Testis (tissue), 3 donors: ENCODE measurements around the gene CREB3L1. TPM values are rescaled to one million over a fixed set of nuclear protein-coding genes. Genes with fewer than 3 reads are reported as not detected.

ENCODE experiments used
- DNase-seq: peaks from one replicate; pipeline ENCODE4 v3.0.0-alpha.2; 2019
- H3K27ac ChIP-seq, 2 donors: fragments of 200-600 bp; sonication (generic); one replicate each; pipeline ENCODE4 v1.5.1; 2019
- H3K27me3 ChIP-seq: fragments of 200-600 bp; sonication (generic); one replicate; pipeline ENCODE4 v1.5.1; 2019
- H3K36me3 ChIP-seq: fragments of 200-600 bp; sonication (generic); one replicate; pipeline ENCODE4 v1.5.1; 2017; ENCODE audit warnings: low read depth; ENCODE audit errors: missing control alignments
- H3K4me1 ChIP-seq: fragments of 200-600 bp; sonication (generic); one replicate; pipeline ENCODE4 v1.5.1; 2019
- H3K4me3 ChIP-seq, 2 donors: fragments of 200-600 bp; sonication (generic); one replicate each; pipeline ENCODE4 v1.5.1; 2017 to 2019
- H3K9me3 ChIP-seq: fragments of 200-600 bp; sonication (generic); one replicate; pipeline ENCODE4 v1.5.1; 2017
- POLR2A ChIP-seq: fragments of 450-650 bp; IDR thresholded peaks from one replicate; pipeline ENCODE4 v1.6.1; 2017; ENCODE audit warnings: antibody characterized with exemption, mild to moderate bottlenecking, moderate library complexity
- WGBS, 2 donors: methylation state at CpG; one replicate each; pipeline ENCODE4 v1.1.5; 2018; 5-methylcytosine and 5-hydroxymethylcytosine counted together
- intact Hi-C: fragments of 100-400 bp; cut with DNase I; formaldehyde crosslinking; loops from one replicate; pipeline ENCODE4 v1.15.1; 2023; ENCODE audit warnings: low total_unique reads
- polyA plus RNA-seq: library from polyadenylated mRNA; stranded (reverse); fragments of 350-450 nt; fragmentation: Illumina TruSeq; extraction: RNeasy Lipid Tissue Mini Kit (QIAGEN cat#74804); gene quantifications from one replicate; pipeline ENCODE4 v1.2.3, GENCODE V29; 2014; ENCODE audit warnings: low read depth, low replicate concordance; ENCODE audit not compliant: insufficient read depth
- total RNA-seq, 2 donors: library from RNA; depleted of rRNA; stranded (reverse); fragments of >200 nt; gene quantifications; one replicate each; pipeline ENCODE4 v1.2.3, GENCODE V29; 2016
- TF ChIP-seq, protein P1 (sequence below), 3 experiments: fragments of 450-650 bp in 2 of 3; fragments of 200-600 bp in 1 of 3; sonication (generic) in 1 of 3; IDR thresholded peaks; one replicate each; pipeline ENCODE4 v1.5.1; 2016 to 2019; ENCODE audit warnings: antibody characterized with exemption in 3 of 3, mild to moderate bottlenecking in 2 of 3, moderate library complexity in 1 of 3

The CREB3L1 gene
- total and polyA plus RNA-seq, 3 donors from 2014 or later, result 5.2 to 19.2 (median 8.1) TPM

DNA sequence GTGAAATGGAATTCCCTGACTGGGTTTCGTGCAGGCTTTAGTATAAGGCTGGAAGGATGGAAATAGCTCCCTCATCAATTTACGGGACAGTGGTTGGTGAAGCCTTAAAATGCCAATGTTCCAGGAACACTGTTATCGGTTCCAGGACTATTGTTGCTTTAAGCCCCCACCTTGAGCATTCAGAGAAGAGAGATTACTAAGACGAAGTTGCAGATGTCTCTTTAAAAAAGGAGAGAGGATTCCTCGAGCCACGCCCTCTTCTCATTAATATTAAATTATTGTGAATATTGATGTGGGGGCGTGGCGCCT, 195 bp upstream of the CREB3L1 start:
- intact Hi-C loops, result loop anchor here (5.0 kb wide), 1 partner anchor 35 kb away; no protein-coding TSS in a partner anchor
- H3K9me3 ChIP-seq, result no peaks in the 10 kb centered on the region
- DNase-seq, result peak; percentile 77
- H3K27ac ChIP-seq, result no peak overlapping the region
- no peaks in the 10 kb centered on the region for H3K27me3 ChIP-seq
- H3K4me1 ChIP-seq, result peaks cover 26% of the 10 kb centered on the region
- WGBS, 2 donors, result 5 to 6% methylated on average over 8 of the region's 8 CpGs
- H3K4me3 ChIP-seq, result peak overlapping the region; percentile 64 to 71
- TF ChIP-seq, protein P1, sequence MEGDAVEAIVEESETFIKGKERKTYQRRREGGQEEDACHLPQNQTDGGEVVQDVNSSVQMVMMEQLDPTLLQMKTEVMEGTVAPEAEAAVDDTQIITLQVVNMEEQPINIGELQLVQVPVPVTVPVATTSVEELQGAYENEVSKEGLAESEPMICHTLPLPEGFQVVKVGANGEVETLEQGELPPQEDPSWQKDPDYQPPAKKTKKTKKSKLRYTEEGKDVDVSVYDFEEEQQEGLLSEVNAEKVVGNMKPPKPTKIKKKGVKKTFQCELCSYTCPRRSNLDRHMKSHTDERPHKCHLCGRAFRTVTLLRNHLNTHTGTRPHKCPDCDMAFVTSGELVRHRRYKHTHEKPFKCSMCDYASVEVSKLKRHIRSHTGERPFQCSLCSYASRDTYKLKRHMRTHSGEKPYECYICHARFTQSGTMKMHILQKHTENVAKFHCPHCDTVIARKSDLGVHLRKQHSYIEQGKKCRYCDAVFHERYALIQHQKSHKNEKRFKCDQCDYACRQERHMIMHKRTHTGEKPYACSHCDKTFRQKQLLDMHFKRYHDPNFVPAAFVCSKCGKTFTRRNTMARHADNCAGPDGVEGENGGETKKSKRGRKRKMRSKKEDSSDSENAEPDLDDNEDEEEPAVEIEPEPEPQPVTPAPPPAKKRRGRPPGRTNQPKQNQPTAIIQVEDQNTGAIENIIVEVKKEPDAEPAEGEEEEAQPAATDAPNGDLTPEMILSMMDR (IDR thresholded peaks at IDR 0.05), result no peak
- no peak for TF ChIP-seq POLR2A
- no peaks in the 10 kb centered on the region for H3K36me3 ChIP-seq

DNA sequence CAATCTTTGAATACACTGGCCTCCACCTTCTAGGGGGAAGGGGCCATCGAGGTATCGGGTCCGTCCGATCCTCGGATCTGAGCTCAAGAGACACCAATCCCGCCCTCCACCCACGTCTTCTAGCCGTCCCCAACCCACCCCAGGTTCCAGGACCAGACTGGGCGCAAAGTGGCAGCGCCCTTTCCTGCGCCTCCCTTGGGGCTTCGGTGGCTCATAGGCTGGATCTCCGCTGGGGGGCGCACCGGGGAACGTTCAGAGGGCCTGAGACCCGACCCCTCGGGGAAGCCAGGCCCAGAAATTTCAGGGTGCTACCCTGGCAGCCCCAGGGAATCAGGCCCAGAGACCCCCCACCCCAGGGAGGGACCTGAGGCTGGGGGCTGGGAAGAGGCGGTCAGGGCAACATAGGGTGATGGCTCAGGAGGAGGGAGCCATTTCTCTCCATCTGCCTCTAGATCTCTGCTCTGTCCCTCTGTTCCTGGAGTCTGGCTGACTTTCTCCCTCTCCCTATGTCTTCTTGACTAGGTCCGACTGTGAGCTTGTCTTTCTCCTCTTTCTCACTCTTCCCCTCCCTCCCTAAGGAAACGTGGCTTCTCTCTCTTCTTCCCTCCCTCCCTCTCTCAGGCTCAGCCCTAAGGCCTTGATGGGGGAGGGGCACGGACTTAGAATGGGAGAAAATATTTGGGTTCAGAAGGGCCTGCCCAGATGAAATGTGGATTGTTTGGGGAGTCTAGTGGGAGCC, 1.1 kb downstream of the CREB3L1 start:
- H3K4me1 ChIP-seq, result peaks cover 14% of the 10 kb centered on the region
- intact Hi-C loops, result loop anchor here (5.0 kb wide), 1 partner anchor 36 kb away; no protein-coding TSS in a partner anchor
- peak overlapping the region; percentile 64 to 71 for H3K4me3 ChIP-seq
- WGBS, 2 donors, result 7 to 15% methylated on average over 16 to 22 of the region's 22 CpGs
- peak; percentile 54 for DNase-seq
- no peaks in the 10 kb centered on the region for H3K36me3 ChIP-seq
- H3K27me3 ChIP-seq, result no peaks in the 10 kb centered on the region
- H3K9me3 ChIP-seq, result no peaks in the 10 kb centered on the region
- TF ChIP-seq, protein P1 (IDR thresholded peaks at IDR 0.05), result peak; percentile 36 to 50 (median 43)
- TF ChIP-seq POLR2A, result no peak
- peak overlapping the region; percentile 18 to 83 for H3K27ac ChIP-seq

DNA sequence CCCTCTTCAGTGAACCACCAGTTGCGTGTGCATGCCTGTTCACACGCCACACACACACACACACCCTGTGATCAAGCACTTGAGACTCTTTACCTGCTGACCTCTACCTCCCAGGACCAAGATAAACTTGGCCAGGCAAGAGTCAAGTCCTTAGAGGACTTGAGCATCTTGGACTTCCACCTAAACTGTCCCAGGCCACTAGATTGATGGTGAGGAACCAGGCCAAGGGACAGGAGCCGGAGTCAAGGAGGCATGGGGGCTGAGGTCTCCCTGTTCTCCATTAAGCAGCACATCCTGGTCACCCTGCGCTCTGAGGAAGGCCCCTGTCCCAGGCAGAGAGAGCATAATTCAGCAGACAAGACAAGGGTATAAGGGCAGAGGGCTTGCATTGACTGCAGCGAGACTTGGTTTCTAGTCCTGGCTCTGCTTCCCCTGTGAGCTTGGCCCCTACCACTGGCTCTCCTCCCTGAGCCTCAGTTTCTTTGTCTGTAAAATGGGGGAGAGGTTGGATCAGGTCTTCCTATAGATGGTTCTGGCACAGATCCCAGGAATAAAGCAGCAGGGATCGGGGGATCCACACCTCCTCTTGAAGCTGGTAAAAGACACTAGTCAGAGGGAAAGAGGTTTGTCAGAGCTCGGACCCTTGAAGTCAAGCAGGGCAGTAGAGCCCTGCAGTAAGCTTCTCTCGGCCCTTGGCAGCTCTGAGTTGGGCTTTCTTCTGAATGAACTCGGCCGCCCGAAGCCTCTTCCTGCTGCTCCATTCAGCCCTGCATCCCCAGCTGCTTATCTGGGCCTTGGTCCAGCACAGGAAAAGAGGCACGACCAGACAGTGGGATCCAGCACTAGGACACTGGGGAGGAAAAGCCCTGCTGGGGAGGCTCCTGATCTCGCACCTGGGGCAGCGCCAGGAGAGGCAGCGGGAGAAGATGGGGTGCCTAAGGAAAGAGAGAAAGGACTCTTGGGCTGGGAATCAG, 2.0 kb downstream of the CREB3L1 start:
- 21 to 43% methylated on average over 11 to 15 of the region's 15 CpGs for WGBS, 2 donors
- intact Hi-C loops, result loop anchor here (5.0 kb wide), 1 partner anchor 37 kb away; no protein-coding TSS in a partner anchor
- peaks cover 9% of the 10 kb centered on the region for H3K4me1 ChIP-seq
- peak overlapping the region in 1 of 2 donors; percentile 83 for H3K27ac ChIP-seq
- no peak for TF ChIP-seq POLR2A
- TF ChIP-seq, protein P1 (IDR thresholded peaks at IDR 0.05), result no peak
- H3K27me3 ChIP-seq, result no peaks in the 10 kb centered on the region
- no peaks in the 10 kb centered on the region for H3K36me3 ChIP-seq
- no peak overlapping the region for H3K4me3 ChIP-seq
- DNase-seq, result peak; percentile 77
- no peaks in the 10 kb centered on the region for H3K9me3 ChIP-seq

DNA sequence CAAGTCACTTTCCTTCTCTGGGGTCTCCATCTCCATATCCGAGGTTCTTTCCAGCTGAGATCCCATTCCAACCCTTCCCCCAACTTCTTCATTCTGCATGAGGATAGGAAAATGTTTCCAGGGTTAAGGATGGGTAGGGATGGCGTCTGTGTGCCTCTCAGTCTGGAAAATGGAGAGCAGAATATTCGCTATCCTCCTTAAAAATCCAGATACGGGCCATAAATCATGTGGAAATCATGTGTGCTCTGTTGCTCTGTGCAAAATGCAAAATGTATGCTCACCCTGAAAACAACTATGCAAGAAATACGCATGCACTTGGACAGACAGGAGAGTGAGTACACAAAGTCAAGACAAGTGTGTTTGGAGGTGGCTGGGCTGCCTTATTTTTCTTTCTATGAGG, 3.2 kb downstream of the CREB3L1 start:
- no peaks in the 10 kb centered on the region for H3K36me3 ChIP-seq
- DNase-seq, result no peak
- H3K4me1 ChIP-seq, result peaks cover 9% of the 10 kb centered on the region
- intact Hi-C loops, result no loop called here
- TF ChIP-seq, protein P1 (IDR thresholded peaks at IDR 0.05), result no peak
- no peak for TF ChIP-seq POLR2A
- H3K4me3 ChIP-seq, result no peak overlapping the region
- WGBS, 2 donors, result 53 to 54% methylated on average over 5 of the region's 5 CpGs
- H3K27me3 ChIP-seq, result no peaks in the 10 kb centered on the region
- peak overlapping the region in 1 of 2 donors; percentile 61 for H3K27ac ChIP-seq
- no peaks in the 10 kb centered on the region for H3K9me3 ChIP-seq
